B cell (primary cell): Measurements from ENCODE around the gene CHD6. TPM values are rescaled to one million over a fixed set of nuclear protein-coding genes. Genes with fewer than 3 reads are reported as not detected.

ENCODE experiments used
- ATAC-seq: fragments of 200-7000 bp; cut with Tn5 transposase; one replicate; pipeline ENCODE4 v1.10.0; 2021; ENCODE audit warnings: low read depth, mild to moderate bottlenecking, moderate number of reproducible peaks, moderate library complexity
- CTCF ChIA-PET: fragments of 350-600 bp; sonication (Branson Sonifier 250); formaldehyde crosslinking; loops from one replicate; lab custom pipeline; 2021; ENCODE audit warnings: antibody characterized with exemption, inconsistent platforms; lab: Charles Lee
- POLR2A ChIA-PET: fragments of 350-600 bp; sonication (Branson Sonifier 250); formaldehyde crosslinking; loops from one replicate; lab custom pipeline; 2021; ENCODE audit warnings: antibody characterized with exemption; lab: Charles Lee
- DNase-seq: peaks from one replicate; pipeline ENCODE4 v3.0.0; 2013
- H2AFZ ChIP-seq: 2 replicates; pipeline ENCODE4 v1.6.1; 2012; ENCODE audit warnings: mild to moderate bottlenecking, low read depth, low read length; ENCODE audit not compliant: insufficient read depth, poor library complexity, severe bottlenecking
- H3K27ac ChIP-seq, 2 donors: 1 replicate in 1 of 2; 2 replicates in 1 of 2; pipeline ENCODE4 v1.5.1; 2012 to 2013; ENCODE audit warnings: low read length in 2 of 2, mild to moderate bottlenecking in 2 of 2, moderate library complexity in 1 of 2
- H3K27me3 ChIP-seq, 4 experiments: fragments of 200-600 bp in 1 of 4; sonication (generic) in 1 of 4; replicated peaks in 1 of 4; 1 replicate in 2 of 4; 2 replicates in 2 of 4; pipeline versions ENCODE4 v1.6.1 to v1.7.0; 2013 to 2016; ENCODE audit warnings: low read length in 3 of 4, mild to moderate bottlenecking in 2 of 4, mixed read lengths in 1 of 4, moderate library complexity in 1 of 4; ENCODE audit not compliant: insufficient read depth in 4 of 4, control insufficient read depth in 3 of 4; ENCODE audit errors: control extremely low read depth in 1 of 4
- H3K36me3 ChIP-seq, 2 experiments: replicated peaks in 1 of 2; 1 replicate in 1 of 2; 2 replicates in 1 of 2; pipeline versions ENCODE4 v1.6.1 to v1.7.1; 2013; ENCODE audit warnings: low read length in 1 of 2; ENCODE audit not compliant: insufficient read depth in 2 of 2, control insufficient read depth in 1 of 2; ENCODE audit errors: control extremely low read depth in 1 of 2, extremely low read depth in 1 of 2
- H3K4me1 ChIP-seq, 2 donors: fragments of 200-600 bp in 1 of 2; sonication (generic) in 1 of 2; 1 replicate in 1 of 2; 2 replicates in 1 of 2; pipeline versions ENCODE4 v1.5.1 to v1.6.1; 2013 to 2017; ENCODE audit warnings: low read length in 2 of 2; ENCODE audit not compliant: control insufficient read depth in 2 of 2, insufficient read depth in 2 of 2
- H3K4me2 ChIP-seq: replicated peaks from 2 replicates; pipeline ENCODE3; 2012; ENCODE audit warnings: mild to moderate bottlenecking, low read depth, low read length; ENCODE audit not compliant: poor library complexity, severe bottlenecking
- H3K4me3 ChIP-seq, 5 experiments: fragments of 200-600 bp in 1 of 5; sonication (generic) in 1 of 5; 1 replicate in 3 of 5; 2 replicates in 2 of 5; pipeline versions ENCODE4 v1.5.1 to v1.7.0; 2011 to 2016; ENCODE audit warnings: low read length in 4 of 5, mild to moderate bottlenecking in 4 of 5, low read depth in 2 of 5, control low read depth in 1 of 5, moderate library complexity in 1 of 5; ENCODE audit not compliant: insufficient read depth in 1 of 5; ENCODE audit errors: control extremely low read depth in 1 of 5, extremely low read depth in 1 of 5
- H3K79me2 ChIP-seq: fragments of 200-600 bp; sonication (generic); one replicate; pipeline ENCODE4 v1.6.0; 2016; ENCODE audit warnings: low read length; ENCODE audit not compliant: control insufficient read depth, insufficient read depth
- H3K9ac ChIP-seq: fragments of 200-600 bp; sonication (generic); 2 replicates; pipeline ENCODE4 v1.6.1; 2017; ENCODE audit warnings: mild to moderate bottlenecking, low read length, moderate library complexity
- H3K9me3 ChIP-seq, 3 donors: one replicate each; pipeline versions ENCODE4 v1.6.1 to v1.7.1; 2013; ENCODE audit warnings: low read length in 2 of 3; ENCODE audit not compliant: control insufficient read depth in 2 of 3, insufficient read depth in 1 of 3; ENCODE audit errors: control extremely low read depth in 1 of 3
- H4K20me1 ChIP-seq: 2 replicates; pipeline ENCODE4 v1.6.0; 2012; ENCODE audit warnings: mild to moderate bottlenecking, low read length; ENCODE audit not compliant: insufficient read depth, control insufficient read depth, poor library complexity, severe bottlenecking
- H3K27ac Mint-ChIP-seq: one replicate; pipeline ENCODE4 v1.8.0; 2021; ENCODE audit warnings: mixed read lengths
- H3K27me3 Mint-ChIP-seq: one replicate; pipeline ENCODE4 v1.8.0; 2021; ENCODE audit warnings: mixed read lengths
- H3K4me1 Mint-ChIP-seq: one replicate; pipeline ENCODE4 v1.8.0; 2021; ENCODE audit warnings: mixed read lengths
- H3K4me3 Mint-ChIP-seq: one replicate; pipeline ENCODE4 v1.8.0; 2021; ENCODE audit warnings: mixed read lengths
- H3K9me3 Mint-ChIP-seq: one replicate; pipeline ENCODE4 v1.8.0; 2022; ENCODE audit warnings: mixed read lengths; ENCODE audit not compliant: insufficient read depth
- CTCF ChIP-seq: fragments of 200-600 bp; IDR thresholded peaks from one replicate; pipeline ENCODE4 v1.8.0; 2022; ENCODE audit warnings: antibody characterized with exemption, mild to moderate bottlenecking
- EZH2 ChIP-seq: IDR thresholded peaks from 2 replicates; pipeline ENCODE4 v1.6.1; 2012; ENCODE audit warnings: borderline replicate concordance, low read depth, mild to moderate bottlenecking, moderate library complexity, low read length; ENCODE audit not compliant: insufficient read depth, poor library complexity, severe bottlenecking
- WGBS: methylation state at CpG from one replicate; pipeline ENCODE4 v1.1.5; 2013; ENCODE audit warnings: missing lambda C conversion rate; ENCODE audit not compliant: insufficient coverage; 5-methylcytosine and 5-hydroxymethylcytosine counted together
- intact Hi-C: fragments of 100-400 bp; cut with micrococcal nuclease; formaldehyde crosslinking; loops from one replicate; pipeline ENCODE4 v1.10.0; 2022
- polyA plus RNA-seq: library from polyadenylated mRNA; depleted of rRNA; stranded (reverse); fragments of >200 nt; gene quantifications from 2 replicates; pipeline ENCODE4 v1.2.3, GENCODE V29; 2012
- total RNA-seq, 2 donors: library from RNA; stranded (reverse); fragments of 120-200 nt in 1 of 2; gene quantifications; 1 replicate in 1 of 2; 2 replicates in 1 of 2; pipeline versions ENCODE4 v1.2.3 to v1.2.4, GENCODE V29; 2013 to 2022

CHD6 gene
- total and polyA plus RNA-seq, 2 donors (not counting 1 experiment from before 2014, with no cell fraction given), result 10.3 to 117 TPM

DNA sequence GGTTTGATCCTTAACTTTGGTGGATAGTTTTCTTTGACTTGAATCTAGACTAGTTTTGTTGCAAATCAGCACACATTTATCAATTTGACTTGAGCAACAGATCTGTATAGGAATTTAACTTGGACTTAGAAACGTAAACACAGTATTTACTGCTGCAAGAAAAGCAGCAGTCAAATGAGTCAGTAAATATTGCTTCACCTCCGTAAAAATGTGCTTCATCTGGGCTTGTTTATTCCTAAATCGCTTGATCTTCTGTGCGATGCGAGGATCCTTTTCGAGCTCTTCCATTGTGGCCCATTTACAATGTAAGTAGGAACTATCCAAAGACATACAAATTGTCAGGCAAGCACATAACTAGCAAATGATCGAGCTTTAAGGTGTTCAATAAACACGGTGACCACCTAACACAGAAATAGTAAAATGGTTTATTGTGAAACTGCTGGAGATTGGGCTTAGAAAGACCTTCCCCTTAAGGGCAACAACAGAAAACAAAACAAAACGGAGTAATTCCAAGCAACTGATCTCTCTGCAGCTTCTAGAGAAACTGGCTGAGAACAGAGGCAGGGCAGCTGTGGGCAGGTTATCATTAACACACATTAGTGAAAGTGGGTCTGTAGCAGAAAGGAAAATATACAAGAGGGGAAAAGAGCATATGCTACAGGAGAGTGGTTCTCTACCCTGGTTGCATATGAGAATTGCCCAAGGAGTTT, 120.8 kb downstream of the CHD6 start:
- no peak overlapping the region for H3K4me3 ChIP-seq
- DNase-seq (no peak), ATAC-seq (no peak)
- no peaks in the 10 kb centered on the region for H3K79me2 ChIP-seq
- no peak overlapping the region for H3K4me2 ChIP-seq
- TF ChIP-seq EZH2 (no peak), CTCF (no peak)
- peaks cover 7 to 44% of the 10 kb centered on the region in 2 experiments for H3K36me3 ChIP-seq
- H3K4me3 Mint-ChIP-seq, result no peak overlapping the region
- H3K4me1 Mint-ChIP-seq, result no peaks in the 10 kb centered on the region
- CTCF ChIA-PET, result no interaction called here
- H3K27me3 Mint-ChIP-seq, result no peaks in the 10 kb centered on the region
- H3K9me3 ChIP-seq, result no peaks in the 10 kb centered on the region
- H4K20me1 ChIP-seq, result peaks cover 4% of the 10 kb centered on the region
- H2AFZ ChIP-seq, result no peak overlapping the region
- POLR2A ChIA-PET, result no interaction called here
- H3K27me3 ChIP-seq, result no peaks in the 10 kb centered on the region
- no peak overlapping the region for H3K27ac ChIP-seq
- no peaks in the 10 kb centered on the region for H3K9me3 Mint-ChIP-seq
- H3K27ac Mint-ChIP-seq, result no peak overlapping the region
- intact Hi-C loops, result no loop called here
- H3K9ac ChIP-seq, result no peak overlapping the region
- H3K4me1 ChIP-seq, result no peaks in the 10 kb centered on the region
- 100% methylated on average over 6 of the region's 9 CpGs for WGBS

GRCh38 chr20:41494451-41494850, 123.7 kb downstream of the CHD6 start:
- Histone ChIP-seq H3K9ac (no peak overlapping the region), H2AFZ (no peak overlapping the region), H3K4me3 (no peak overlapping the region), H3K9me3 (no peaks in the 10 kb centered on the region), H3K4me1 (no peaks in the 10 kb centered on the region), H3K4me2 (no peak overlapping the region), H3K27me3 (no peaks in the 10 kb centered on the region), H3K27ac (no peak overlapping the region), H3K79me2 (no peaks in the 10 kb centered on the region), H4K20me1 (peaks cover 4% of the 10 kb centered on the region), H3K36me3 (peaks cover 10 to 70% of the 10 kb centered on the region in 2 experiments)
- ATAC-seq (no peak), DNase-seq (no peak)
- CTCF ChIA-PET, result no interaction called here
- H3K27ac Mint-ChIP-seq, result no peak overlapping the region
- POLR2A ChIA-PET, result no interaction called here
- TF ChIP-seq CTCF (no peak), EZH2 (no peak)
- no peak overlapping the region for H3K4me3 Mint-ChIP-seq
- intact Hi-C loops, result no loop called here
- no peaks in the 10 kb centered on the region for H3K9me3 Mint-ChIP-seq
- no peaks in the 10 kb centered on the region for H3K4me1 Mint-ChIP-seq
- WGBS, result 86% methylated on average over 1 of the region's 4 CpGs
- H3K27me3 Mint-ChIP-seq, result no peaks in the 10 kb centered on the region
